ENCODE data around the gene TEX44.
"Not testable (repeated sequence)": the region's sequence is repeated elsewhere in the genome, so short reads cannot be mapped to it uniquely, and the experiment has no call there.

Gene TEX44

DNA sequence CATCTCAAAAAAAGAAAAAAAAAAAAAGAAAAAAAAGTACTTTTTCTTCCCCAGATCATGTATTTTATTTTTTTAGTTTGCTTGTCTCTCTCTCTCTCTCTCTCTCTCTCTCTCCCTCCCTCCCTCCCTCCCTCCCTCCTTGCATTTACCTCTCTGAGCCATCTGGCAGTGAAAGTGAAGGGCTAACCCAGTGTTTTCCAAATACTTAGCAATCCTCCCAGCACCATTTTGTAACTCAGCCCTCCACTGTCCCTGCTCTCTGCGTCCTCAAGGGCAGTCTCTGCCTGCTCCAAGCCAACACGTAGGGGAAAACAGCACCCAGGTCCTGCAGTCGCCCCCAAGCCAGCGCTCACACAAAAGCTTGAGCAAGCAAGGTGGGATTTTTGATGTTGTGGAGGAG is 19.6 kb upstream of the TEX44 start:
- DNase-seq: no peak

DNA sequence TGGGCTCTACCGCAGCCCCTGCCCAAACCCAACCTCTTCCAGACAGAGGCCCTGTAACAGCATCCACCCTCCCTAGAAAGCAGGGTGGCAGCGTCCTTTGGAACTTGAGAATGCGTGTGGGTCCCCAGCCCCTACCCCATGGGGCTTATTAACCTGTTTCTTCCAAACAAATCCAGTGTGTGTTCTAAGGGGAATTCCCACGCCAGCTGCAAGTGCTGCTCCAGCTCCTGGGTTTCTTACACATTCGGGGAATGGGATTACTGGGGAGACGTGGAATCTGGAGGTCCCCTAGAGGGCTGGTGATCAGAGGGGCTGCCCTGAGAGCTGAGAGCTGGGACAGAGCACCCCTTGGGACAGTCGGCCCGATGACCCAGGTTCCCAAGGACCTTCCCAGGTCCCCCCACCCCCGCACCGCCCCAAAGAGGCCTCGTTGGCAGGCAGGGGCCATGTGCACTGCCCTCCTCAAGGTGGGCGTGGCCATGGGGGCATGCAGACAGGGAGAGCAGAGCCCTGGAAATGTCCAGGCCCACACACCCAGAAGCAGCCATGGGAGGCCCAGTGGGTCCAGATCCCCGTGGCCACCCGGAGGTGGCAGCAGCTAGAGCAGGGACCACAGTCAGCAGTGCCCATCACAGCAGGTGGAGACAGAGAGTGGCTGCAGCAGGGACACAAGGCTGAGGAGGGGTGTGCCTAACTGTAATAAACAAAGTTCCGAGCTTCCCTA is 18.8 kb upstream of the TEX44 start:
- no peak for DNase-seq

DNA sequence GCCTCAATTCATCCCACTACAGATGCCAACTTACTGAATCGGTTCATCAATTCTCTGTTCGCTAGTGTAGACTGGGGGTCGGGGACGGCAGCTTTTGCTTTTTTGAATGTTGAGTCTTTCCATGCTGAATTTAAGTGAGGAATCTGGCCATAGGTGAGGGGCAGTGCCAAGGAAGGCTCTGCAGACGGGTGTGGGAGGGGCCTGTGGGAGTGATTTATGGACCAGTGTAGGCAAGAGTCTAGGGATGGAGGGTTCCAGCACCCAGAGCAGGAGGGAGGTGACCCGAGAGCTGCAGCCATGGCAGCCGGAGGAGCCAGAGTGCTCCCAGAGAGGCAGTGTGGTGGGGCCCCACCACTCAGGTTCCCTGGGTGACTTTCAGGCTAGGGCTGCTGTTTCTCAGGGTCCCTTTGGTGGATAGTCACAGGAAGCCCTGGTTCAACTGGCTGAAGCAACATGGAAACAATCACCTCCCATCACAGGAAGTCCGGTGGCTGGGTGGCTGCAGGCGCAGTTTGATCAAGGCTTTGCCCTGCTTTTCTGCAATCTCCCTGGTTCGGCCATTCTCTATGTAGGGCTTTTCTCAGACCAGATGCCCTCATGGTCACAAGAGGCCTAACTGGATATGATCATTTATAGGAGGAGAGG is 16.9 kb upstream of the TEX44 start:
- no peak for DNase-seq

DNA sequence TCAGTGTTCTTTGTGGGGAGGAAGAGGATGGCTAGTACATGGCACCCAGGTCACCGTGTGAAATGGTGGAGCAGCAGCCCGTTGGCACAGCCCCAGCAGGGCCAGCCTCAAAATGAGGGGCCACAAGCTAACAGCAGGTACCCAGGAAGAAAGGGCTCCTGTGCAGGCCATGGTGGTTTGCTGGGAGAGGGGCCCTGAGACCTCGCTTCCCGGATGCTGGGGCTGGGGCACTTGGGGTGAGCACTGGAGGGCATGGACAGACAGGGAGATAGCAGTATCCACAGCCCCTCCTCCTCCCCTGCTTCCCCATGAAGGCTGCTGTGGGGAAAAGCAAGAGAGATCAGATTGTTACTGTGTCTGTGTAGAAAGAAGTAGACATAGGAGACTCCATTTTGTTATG is 16.2 kb upstream of the TEX44 start:
- DNase-seq: no peak

DNA sequence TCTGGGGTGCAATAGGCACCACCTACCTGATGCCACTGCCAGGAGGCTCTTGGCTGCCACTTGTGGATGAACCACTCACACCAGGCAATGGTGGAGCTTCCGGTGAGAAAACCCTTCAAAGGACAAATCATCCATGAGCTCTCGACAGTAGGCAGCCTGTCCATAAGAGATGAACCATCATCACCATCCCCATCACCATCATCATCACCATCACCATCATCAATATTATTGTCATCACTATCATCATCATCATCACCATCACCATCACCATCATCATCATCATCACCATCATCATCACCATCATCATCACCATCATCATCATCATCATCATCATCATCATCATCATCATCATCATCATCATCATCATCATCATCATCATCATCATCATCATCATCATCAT is 14.0 kb upstream of the TEX44 start:
- not testable (repeated sequence) for DNase-seq

DNA sequence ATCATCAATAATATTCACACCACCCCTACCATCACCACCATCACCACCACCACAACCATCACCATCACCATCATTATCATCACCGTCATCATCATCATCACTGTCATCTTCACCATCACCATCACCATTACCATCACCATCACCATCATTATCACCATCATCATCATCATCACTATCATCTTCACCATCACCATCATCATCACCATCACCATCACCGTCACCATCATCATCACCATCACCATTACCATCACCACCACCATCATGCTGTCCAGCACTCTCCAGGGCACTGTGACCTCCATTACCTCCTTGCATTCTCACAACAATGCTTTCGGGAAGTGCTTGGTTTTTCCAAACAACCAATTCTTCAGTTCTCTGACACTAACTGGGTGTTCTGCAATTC is 13.1 kb upstream of the TEX44 start:
- DNase-seq: no peak

DNA sequence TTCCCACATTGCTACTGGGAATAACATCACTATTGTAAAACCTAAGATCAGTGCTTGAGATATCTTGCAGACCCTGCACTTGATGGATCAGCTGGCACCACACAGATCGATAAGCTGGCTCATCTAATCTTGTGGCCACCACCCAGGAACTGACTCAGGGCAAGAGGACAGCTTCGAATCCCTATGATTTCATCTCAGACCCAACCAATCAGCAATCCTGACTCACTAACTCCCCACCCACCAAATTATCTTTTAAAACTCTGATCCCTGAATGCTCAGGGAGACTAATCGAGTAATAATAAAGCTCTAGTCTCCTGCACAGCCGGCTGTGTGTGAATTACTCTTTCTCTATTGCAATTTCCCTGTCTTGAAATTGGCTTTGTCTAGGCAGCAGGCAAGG is 11.3 kb upstream of the TEX44 start:
- no peak for DNase-seq

DNA sequence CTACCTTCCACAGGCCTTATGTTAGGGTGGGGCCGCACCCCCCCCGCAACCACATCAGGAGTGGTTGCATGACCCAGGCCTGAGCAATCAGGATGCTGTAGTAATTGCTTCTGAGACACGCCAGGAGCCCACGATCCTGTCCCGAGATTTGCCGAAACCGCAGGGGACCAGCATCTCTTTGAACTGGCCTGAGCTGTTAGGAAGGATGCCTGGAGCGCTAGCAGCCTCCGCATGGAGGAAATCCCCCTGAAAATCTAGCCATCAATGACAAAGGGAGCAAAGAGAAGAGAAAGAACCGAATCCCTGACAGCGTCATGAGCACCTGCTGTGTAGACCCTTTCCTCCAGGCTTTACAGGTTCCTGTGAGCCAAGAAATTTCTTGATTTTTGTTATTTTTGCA is 8.7 kb upstream of the TEX44 start:
- DNase-seq: no peak

DNA sequence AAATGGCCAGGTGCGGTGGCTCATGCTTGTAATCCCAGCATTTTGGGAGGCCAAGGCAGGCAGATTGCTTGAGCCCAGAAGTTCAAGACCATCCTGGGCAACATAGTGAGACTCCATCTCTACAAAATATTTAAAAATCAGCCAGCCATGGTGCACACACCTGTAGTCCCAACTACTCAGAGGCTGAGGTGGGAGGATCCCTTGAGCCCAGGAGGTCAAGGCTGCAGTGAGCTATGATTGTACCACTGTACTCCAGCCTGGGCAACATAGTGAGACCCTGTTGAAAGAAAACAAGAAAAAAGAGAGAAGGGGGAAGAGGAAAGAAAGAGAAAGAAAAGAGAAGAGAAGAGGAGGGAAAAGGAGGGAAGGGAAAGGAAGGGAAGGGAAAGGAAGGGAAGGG is 4.9 kb upstream of the TEX44 start:
- not testable (repeated sequence) for DNase-seq

DNA sequence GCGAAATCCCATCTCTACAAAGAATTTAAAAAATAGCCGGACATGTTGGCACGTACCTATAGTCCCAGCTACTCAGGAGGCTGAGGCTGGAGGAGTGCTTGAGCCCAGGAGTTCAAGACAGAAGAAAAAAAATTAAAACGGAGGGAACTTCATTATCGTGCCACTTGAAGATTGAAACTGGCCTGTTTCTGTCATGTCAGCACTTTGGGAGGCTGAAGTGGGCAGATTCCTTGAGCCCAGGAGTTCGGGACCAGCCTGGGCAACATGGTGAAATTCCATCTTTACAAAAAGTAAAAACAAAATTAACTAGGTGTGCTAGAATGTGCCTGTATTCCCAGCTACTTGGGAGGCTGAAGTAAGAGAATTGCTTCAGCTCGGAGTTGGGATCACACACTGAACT is 3.0 kb upstream of the TEX44 start:
- no peak for DNase-seq

DNA sequence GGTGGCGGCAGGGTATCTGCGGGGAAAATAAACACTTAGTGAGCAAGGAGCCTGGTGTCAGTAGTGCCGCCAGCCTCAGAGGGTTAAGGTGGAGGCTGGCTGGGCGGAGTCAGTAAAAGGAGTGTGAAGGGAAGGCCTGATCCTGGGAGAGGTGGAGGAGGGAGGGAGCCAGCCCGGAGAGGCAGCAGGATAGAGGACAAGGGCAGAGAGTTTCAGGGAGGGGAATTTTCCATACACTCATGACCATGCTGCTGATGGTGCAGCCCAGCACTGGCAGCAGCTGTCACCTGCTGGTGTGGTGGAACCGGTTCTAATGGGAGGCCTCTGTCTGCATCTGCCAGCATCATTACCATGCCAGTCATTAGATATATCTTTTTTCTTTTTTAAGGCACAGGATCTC is 2.0 kb upstream of the TEX44 start:
- DNase-seq: no peak

DNA sequence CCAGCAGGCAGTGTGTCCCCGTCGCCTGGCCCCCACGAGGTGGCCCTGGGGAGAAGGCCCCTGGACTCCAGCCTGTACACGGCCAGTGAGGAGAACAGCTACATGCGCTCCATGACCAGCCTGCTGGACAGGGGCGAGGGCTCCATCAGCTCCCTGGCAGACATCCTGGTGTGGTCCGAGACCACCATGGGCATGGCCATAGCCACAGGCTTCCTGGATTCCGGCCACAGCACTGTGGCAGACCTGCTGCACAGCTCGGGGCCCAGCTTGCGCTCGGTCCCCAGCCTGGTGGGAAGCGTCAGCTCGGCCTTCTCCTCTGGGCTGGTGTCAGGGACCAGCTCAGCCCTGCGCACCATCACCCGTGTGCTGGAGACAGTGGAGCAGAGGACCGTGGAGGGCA is 1.0 kb downstream of the TEX44 start:
- no peak for DNase-seq

DNA sequence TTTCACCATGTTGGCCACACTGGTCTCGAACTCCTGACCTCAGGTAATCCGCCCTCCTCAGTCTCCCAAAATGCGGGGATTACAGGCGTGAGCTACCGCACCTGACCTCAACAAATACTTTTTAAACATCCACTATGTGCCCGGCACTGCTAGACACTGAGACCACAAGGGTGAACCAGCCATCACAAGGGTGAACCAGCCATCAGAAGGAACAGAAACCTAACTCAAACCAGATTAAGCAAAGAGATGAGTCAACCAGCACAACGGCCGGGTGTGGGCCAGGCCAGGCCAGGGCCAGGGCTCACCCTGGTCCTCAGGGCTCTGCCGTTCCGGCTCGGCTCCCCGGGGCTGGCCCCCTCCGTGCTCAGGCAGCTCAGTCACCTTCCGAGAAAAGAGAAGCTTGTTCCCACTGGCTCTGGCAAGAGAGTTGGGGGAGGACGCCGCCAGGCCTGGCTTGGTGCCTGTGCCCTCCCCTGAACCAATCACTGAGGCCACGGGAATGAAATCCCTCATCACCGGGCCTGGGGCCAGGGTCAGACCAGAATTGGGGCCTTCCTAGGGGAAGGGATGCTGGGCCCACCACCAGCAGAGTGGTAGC is 4.4 kb downstream of the TEX44 start:
- DNase-seq: no peak

DNA sequence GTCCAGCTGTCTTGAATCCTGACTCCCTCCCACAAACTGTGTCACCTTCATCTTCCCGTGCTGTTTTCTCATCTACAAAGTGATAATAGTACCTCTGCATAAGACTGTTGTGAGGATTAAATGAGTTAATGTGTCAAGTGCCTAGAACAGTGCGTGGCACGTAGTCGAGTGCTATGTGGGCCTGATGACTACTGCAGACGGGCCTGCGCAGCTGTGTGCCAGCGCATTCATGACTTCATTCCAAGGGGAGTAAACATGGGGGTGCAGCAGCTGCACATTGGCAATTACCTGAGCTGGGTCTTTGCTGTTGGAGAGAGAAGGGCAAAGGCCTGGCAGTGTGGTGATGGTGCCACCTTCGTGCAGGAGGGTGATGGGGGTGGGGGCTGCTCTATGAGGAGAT is 5.0 kb downstream of the TEX44 start:
- DNase-seq: no peak

DNA sequence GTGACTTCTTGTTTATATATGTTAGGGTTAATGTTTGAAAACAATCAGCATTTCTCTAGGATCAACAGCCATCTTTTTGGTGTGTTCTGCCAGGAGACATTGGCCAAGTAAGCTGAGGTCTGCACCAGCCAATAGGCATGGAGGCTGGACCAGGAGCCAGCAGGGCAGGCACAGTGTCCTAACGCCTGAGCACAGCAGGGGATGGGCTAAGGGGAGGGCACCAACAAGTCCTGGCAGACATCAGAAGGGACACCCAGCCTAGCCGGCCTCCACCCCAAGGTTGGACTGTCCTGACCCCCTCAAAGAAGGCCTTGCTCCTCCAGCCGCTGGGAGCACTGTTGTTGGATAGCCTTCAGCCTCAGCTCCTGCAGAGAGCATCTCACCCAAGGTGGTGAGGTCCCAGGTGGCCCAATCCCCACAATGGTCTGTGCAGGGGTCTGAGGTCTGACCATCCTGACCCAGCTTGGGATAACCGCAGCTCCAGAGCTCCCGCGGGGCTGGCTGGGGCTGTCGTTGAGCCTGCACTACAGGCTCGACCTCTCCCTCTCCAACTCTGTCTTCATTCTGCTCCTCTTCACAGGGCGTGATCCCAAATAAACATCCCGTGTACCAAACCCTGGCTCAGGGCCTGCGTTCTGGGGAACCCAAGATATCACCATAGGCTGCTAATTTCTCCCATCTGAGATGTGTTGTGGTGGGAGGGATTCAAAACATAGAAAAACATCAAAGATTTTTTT is 8.1 kb downstream of the TEX44 start:
- DNase-seq: no peak

DNA sequence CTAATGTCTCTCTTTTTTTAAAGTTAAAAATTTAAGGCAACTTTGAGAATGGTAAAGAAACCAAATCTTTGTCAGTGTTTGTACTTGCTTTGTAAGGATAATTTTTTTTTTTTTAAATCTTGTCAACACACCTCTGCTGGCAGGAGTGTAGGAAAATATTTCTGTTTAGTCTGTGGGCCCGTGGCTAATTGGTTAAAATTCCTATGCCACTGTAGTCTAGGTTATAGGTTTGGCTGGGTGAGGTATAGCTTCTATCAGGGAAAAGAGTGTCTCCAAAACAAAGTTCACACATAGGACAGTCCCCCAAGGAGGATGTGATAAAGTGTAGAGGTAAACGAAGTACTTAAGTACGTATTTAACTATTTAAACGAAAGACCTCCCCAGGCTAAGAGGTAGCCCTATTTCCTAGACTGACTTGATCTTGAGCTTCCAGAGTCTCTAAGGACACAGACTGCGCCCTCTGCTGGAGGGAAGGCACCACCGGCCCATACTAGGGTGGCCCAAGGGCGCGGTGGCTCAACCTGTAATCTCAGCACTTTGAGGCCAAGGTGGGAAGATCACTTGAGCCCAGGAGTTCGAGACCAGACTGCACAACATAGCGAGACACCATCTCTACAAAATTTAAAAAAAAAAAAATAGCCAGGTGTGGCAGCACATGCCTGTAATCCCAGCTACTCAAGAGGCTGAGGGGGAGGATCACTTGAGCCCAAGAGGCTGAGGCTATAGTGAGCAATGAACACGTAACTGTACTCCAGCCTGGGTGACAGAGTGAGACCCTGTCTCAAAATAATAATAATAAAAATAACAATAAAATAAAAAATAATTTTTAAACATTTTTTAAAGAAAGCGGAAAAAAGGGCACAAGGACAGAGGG is 8.9 kb downstream of the TEX44 start:
- no peak for DNase-seq

DNA sequence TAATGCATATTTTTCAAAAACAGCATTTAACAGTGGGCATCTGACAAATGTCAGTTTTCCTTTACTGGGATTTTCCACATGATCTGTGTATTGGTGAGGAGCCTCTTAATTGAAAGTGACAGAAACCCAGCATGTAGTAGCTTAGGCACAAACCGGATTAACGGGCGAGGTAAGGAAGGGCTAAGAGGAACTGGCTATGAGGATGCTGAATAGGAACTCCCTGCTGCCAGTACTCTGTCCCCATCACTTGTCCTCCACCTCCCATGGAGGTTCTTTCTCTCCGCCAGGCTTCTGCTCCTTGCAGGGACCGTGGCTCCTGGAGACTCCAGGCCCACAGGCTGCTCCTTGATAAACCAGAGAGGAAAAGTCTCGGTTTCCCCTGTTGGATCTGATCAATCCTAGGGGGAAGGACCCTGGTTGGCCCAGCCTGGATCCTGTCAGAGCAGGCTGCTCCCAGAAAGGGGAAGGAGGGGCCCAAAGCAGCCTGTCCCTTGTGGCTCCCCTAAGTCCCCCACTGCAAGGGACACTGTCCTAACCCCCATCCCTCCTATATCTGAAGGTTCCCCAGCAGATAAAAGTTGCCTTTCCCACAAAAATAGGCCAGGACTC is 10.3 kb downstream of the TEX44 start:
- no peak for DNase-seq

DNA sequence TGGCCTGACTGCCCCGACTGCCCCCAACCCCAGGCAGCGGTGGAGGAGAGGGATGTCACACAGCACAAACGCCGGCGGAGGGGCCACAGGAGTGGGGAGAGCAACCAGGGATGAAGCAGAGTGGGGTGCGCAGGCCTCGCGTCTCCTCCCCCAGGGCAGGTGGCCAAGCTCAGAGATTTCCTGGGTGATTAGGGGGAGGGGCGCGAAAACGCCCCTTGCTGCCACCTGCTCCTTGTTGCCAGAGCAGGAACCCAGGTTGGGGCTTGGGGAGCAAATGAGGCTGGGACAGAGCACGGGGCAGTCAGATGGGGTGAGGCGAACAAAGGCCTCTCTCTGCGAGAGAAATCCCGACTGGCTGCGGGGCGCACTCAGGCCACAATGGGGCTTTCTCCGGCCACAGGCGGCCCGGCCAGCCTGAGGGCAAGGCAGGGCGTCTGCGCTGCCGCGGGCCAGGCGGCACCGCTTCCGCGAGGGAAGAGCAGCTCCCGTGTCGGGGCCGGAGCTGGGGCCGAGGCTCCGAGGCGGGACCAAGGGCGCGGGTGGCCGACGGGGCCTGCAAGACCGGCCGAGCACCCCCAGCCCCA is 11.5 kb downstream of the TEX44 start:
- DNase-seq: peak; percentile 54

DNA sequence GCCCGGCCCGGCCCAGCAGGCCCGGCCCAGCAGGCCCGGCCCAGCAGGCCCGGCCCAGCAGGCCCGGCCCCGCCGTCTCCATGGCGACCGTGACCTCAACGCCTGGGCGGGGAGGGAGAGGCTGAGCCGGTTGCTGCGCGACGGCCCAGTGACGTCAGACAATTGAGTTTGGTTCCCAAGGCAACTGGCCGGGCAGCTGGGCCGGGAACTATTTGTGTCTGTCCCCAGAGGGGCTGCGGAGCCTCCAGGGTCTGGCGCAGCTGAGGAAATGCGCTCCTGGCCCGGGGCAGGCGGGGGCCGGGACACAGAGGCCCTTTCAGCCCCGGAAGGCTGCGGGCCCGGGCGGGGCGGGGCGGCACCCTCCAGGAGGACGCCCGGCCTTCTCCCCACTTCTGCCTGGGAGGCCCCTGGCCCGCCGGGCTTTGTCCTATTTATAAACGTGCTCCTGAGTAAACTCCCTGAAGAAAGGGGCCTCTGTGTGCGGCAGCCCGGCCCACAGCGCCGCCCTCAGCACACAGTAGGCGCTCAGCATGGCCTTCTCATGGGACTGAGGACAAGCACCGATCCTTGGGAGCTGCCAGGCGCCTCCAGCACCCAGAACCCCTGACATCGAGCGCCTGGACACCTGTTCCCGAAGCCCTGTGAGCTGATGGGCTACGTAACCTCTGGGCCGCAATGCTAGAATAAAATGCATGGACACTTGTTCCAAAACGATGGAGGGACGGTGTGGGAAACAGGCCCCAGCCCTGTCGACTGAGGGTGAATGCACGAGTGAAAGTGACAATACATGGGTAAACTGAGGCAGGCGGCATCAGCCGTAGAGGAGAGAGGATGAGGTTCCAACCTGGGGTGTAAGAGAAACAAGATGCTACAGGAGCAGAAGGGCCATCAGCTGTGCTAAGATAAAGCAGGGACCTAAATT is 12.3 kb downstream of the TEX44 start:
- DNase-seq: peak; percentile 90

DNA sequence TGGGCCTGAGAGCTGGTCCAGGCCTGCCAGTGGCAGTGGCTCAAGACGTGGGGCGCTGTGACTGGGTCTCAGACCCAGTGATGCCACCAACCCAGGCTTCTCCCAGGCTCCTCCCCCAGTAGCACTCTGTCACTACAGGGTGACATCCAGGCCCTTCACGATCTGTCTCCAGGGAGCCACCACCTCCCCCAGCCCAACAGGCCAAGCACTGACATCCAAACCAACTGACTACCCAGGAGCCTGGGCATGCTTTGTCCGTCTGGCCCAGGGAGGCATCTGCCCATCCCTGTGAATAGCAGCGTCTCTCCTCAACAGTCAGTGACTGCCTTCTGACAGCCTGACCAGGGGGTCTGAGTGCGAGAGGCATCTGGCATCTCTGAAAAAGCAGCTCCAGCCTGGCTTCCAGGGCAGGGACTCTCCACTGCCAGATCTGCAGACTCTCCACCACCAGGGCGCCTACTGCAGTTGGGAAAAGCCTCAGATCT is 13.0 kb downstream of the TEX44 start:
- no peak for DNase-seq

DNA sequence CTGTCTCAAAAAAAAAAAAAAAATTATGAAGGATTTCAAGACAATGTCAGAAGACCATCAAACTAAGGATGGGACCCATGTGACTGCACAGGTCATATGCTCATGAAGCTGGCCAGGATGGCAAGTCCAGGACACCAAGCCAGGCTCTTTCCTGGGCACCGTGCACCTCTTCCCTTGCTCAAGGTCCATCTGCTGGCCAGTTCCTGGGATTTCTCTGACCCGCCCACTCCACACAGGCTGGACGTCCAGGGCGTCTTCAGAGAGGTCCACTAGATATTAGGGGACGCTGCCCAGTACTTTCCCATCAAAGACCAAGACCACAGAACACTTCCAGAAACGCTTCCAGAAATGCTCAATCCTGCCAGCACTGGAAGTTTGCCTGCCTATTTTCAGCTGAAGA is 14.3 kb downstream of the TEX44 start:
- no peak for DNase-seq
